Activated T-cell treated with anti-CD3 and anti-CD28 coated beads, Interleukin-2, amount 50 U/mL, for 72 hours (primary cell): ENCODE results near the gene IQCK. TPM values are rescaled to one million over a fixed set of nuclear protein-coding genes. Genes with fewer than 3 reads are reported as not detected.
"Not testable (repeated sequence)": the region's sequence is repeated elsewhere in the genome, so short reads cannot be mapped to it uniquely, and the experiment has no call there.

Experiments used
- ATAC-seq, 2 donors: fragments of 150-1000 bp; cut with Tn5 transposase; replicated peaks in 1 of 2; 2 replicates each; pipeline ENCODE4 v1.10.0; 2021; ENCODE audit warnings: moderate library complexity in 2 of 2, mild to moderate bottlenecking in 1 of 2
- DNase-seq, 2 donors: peaks; one replicate each; pipeline ENCODE4 v3.0.0; 2021 to 2022; ENCODE audit warnings: mixed read lengths in 1 of 2
- H3K27ac Mint-ChIP-seq: one replicate; pipeline ENCODE4 v1.8.0; 2022; ENCODE audit warnings: mild to moderate bottlenecking, moderate library complexity, mixed read lengths
- H3K27me3 Mint-ChIP-seq: one replicate; pipeline ENCODE4 v1.8.0; 2022; ENCODE audit warnings: low read depth, mixed read lengths
- H3K36me3 Mint-ChIP-seq, 2 donors: one replicate each; pipeline ENCODE4 v1.8.0; 2022; ENCODE audit warnings: mixed read lengths in 2 of 2, mild to moderate bottlenecking in 1 of 2; ENCODE audit not compliant: insufficient read depth in 2 of 2
- H3K4me1 Mint-ChIP-seq: one replicate; pipeline ENCODE4 v1.8.0; 2022; ENCODE audit warnings: low read depth, mixed read lengths
- H3K4me3 Mint-ChIP-seq, 2 donors: one replicate each; pipeline ENCODE4 v1.8.0; 2022; ENCODE audit warnings: mild to moderate bottlenecking in 2 of 2, mixed read lengths in 2 of 2, moderate library complexity in 2 of 2
- H3K9me3 Mint-ChIP-seq, 2 donors: one replicate each; pipeline ENCODE4 v1.8.0; 2022; ENCODE audit warnings: mixed read lengths in 2 of 2
- total RNA-seq, 2 donors: library from RNA; stranded (reverse); gene quantifications; one replicate each; pipeline ENCODE4 v1.2.3, GENCODE V29; 2022

Gene IQCK, protein sequence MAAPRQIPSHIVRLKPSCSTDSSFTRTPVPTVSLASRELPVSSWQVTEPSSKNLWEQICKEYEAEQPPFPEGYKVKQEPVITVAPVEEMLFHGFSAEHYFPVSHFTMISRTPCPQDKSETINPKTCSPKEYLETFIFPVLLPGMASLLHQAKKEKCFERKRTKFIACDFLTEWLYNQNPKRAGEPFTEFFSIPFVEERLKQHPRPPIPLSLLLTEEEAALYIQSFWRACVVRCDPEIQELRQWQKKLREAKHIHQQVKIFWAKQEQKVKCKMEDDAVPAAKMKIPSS
- 1 to 10 TPM; 3.7 to 3.8 TPM for total RNA-seq

DNA sequence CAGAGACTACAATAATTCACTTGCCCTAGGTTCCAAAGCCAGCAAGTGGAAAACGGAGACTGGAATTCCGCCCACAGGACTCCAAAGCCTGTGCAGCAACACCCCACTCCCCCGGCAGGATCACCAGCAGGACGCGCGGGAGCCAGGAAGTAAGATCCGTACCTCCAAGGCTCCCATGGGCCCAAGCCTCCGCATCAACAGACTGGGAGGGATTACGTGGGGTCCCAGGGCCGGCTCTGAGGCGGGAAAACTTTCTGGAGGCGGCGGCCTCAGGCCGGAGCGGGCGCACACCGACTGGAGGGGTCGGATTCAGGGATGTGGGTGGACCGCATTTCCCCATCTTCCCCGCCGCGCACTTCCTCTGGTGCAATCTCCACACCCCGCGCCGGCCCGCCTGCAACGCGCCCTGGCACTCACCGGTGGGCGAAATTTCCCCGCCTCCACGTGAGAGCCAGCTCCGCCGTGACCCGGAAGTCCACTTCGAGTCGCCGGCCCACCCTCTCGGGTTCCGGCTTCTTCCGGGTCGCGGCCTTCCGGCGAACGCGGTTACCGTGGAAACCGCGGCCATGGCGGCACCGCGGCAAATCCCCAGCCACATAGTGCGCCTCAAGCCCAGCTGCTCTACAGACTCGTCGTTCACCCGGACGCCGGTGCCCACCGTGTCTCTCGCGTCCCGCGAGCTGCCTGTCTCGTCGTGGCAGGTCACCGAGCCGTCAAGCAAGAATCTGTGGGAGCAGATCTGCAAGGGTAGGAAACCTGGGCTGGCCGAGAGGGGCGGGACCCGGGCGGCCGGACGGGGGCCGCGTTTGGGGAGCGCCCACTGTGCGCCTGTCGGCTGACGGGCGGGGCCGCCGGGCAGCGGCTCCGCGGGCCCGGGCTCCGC is at the start of gene IQCK, which contains the start of gene KNOP1:
IQCK (plus strand) TSS at position 531 of the 883 bp plus-strand sequence; CDS start at position 567, 36 bp downstream.
KNOP1 (minus strand) TSS at position 487 of the 883 bp plus-strand sequence. CDS start 3,192 bp downstream, outside the sequence.
- peak; percentile 93 to 95 for DNase-seq
- Mint-ChIP-seq H3K4me1 (peaks cover 39% of the 10 kb centered on the region), H3K27me3 (no peaks in the 10 kb centered on the region), H3K9me3 (no peaks in the 10 kb centered on the region), H3K4me3 (peak within 1 kb of the TSS; percentile 92 to 95), H3K27ac (peak within 1 kb of the TSS; percentile 85), H3K36me3 (peaks cover 3 to 7% of the 10 kb centered on the region in 2 donors)
- ATAC-seq: peak; percentile 96

DNA sequence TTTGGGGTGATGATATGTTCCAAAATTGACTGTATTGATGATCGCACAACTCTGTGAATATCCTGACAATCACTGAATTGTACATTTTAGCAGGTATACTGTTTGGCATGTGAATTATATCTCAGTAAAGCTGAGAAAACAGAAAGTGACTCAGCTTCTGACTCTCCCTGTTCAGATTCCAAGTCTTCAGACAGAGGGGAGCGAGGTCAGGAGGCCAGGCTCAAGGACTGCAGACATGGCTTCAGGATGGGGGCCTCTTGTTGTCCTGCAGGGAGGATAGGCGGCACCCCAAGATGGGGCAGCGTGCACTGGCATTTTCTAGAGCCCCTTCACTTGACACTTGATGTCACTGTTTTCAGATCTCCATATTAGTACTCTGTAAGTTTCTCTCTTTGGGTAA is 45.7 kb upstream of the IQCK start:
- no peaks in the 10 kb centered on the region for H3K9me3 Mint-ChIP-seq
- H3K36me3 Mint-ChIP-seq: peaks cover 0 to 8% of the 10 kb centered on the region in 2 donors
- no peaks in the 10 kb centered on the region for H3K4me1 Mint-ChIP-seq
- H3K27ac Mint-ChIP-seq: no peak overlapping the region
- no peak overlapping the region for H3K4me3 Mint-ChIP-seq
- no peak for ATAC-seq
- H3K27me3 Mint-ChIP-seq: no peaks in the 10 kb centered on the region
- DNase-seq: no peak

DNA sequence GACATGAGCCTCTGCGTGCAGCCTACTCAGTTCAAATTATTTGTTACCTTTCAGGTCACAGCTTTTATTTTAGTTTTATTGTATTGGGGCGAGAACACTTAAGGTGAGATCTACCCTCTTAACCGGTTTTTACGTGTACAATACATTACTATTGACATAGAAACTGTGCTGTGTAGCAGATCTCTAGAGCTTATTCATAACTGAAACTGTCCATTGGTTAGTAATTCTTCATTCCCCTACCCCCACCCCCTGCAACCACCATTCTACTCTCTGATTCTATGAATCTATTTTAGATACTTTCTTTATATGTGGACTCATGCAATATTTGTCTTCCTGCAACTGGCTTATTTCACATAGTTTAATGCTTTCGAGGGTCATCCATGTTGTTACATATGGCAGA is 43.6 kb upstream of the IQCK start:
- ATAC-seq: no peak
- DNase-seq: no peak
- no peaks in the 10 kb centered on the region for H3K27me3 Mint-ChIP-seq
- peaks cover 0 to 7% of the 10 kb centered on the region in 2 donors for H3K36me3 Mint-ChIP-seq
- no peaks in the 10 kb centered on the region for H3K9me3 Mint-ChIP-seq
- H3K4me1 Mint-ChIP-seq: no peaks in the 10 kb centered on the region
- H3K4me3 Mint-ChIP-seq: no peak overlapping the region
- no peak overlapping the region for H3K27ac Mint-ChIP-seq

DNA sequence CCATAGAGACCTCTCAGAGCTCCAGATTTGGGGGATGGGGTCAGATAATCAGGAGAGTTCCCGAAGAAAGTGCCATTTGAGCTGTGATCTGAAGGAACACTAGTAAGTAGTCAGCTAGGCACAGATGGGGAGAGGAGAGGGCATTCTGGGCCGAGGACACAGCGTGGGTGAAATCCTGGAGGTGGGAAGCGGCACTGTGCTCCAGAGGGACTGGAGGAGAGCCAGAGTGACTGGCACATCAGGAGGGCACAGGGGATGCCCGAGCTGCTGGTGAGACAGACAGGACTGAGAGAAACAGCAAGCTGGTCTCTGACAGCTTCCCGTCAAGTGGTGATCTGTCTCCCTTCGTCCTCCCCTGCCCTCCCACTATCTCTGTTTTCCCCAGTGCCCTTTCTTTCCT is 40.7 kb upstream of the IQCK start:
- Mint-ChIP-seq H3K27me3 (no peaks in the 10 kb centered on the region), H3K27ac (no peak overlapping the region), H3K36me3 (peaks cover 0 to 7% of the 10 kb centered on the region in 2 donors), H3K4me1 (no peaks in the 10 kb centered on the region), H3K9me3 (no peaks in the 10 kb centered on the region), H3K4me3 (no peak overlapping the region)
- DNase-seq: no peak
- no peak for ATAC-seq

DNA sequence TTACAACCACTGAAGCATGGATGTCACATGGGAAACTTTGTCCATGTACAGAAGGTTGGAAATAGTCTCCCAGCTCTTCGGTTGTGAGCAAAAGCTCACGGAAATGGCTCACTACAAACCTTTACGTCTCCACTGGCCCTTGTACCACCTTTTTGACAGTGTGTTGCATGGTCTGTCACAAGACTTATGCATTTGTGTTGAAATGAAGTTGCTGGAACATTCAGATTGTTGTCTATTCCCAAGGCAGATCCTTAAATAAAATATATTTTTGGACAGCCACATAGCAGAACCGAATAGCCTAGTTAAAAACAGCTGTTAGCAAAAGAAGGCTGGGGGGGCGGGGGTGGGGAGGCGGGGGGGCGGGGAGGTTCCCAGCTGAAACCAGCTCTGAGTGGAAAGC is 39.3 kb upstream of the IQCK start:
- DNase-seq (no peak), ATAC-seq (no peak)
- Mint-ChIP-seq H3K27ac (no peak overlapping the region), H3K4me3 (no peak overlapping the region), H3K9me3 (peaks cover 0 to 3% of the 10 kb centered on the region in 2 donors), H3K4me1 (no peaks in the 10 kb centered on the region), H3K27me3 (no peaks in the 10 kb centered on the region), H3K36me3 (peaks cover 7 to 14% of the 10 kb centered on the region in 2 donors)

DNA sequence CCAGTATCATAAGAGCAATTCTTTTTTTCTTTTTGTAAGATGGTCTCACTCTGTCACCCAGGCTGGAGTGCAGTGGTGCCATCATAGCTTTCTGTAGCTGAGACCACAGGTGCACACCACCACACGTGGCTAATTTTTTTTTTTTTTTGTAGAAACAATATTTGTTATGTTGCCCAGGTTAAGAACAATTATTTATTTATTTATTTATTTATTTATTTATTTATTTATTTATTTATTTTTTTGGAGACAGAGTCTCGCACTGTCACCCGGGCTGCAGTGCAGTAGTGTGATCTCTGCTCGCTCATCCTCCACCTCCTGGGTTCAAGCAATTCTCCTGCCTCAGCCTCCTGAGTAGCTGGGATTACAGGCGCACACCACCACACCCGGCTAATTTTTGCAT is 38.8 kb upstream of the IQCK start:
- H3K27ac Mint-ChIP-seq, H3K27me3 Mint-ChIP-seq, ATAC-seq, H3K9me3 Mint-ChIP-seq, H3K4me1 Mint-ChIP-seq, DNase-seq, H3K4me3 Mint-ChIP-seq: not testable (repeated sequence)
- peaks cover 7 to 15% of the 10 kb centered on the region in 2 donors for H3K36me3 Mint-ChIP-seq

DNA sequence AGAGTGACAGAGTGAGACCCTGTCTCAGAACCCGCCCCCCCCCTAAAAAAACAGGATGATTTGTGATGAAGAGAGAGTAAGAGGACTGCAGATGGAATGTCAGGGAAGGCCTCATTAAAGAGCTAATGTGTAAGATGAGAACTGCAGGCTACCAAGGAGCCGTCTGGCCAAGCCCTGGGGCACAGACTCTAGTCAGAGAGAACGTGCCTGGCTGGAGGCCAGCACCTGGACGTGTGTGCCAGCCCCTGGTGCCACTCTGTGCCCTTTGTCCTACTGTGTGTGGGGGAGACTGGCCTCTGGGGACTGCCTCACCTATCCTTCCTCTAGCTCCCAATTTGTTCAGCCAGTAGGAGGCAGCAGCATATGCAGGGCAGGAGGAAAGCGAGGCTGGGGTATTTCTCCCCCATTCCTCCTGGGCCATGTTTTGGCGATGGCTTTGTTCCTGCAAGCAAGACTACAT is 37.2 kb upstream of the IQCK start:
- peaks cover 0 to 6% of the 10 kb centered on the region in 2 donors for H3K9me3 Mint-ChIP-seq
- ATAC-seq (no peak), DNase-seq (no peak)
- H3K27ac Mint-ChIP-seq: no peak overlapping the region
- H3K4me3 Mint-ChIP-seq: no peak overlapping the region
- H3K36me3 Mint-ChIP-seq: peaks cover 12 to 20% of the 10 kb centered on the region in 2 donors
- H3K27me3 Mint-ChIP-seq: no peaks in the 10 kb centered on the region
- no peaks in the 10 kb centered on the region for H3K4me1 Mint-ChIP-seq

DNA sequence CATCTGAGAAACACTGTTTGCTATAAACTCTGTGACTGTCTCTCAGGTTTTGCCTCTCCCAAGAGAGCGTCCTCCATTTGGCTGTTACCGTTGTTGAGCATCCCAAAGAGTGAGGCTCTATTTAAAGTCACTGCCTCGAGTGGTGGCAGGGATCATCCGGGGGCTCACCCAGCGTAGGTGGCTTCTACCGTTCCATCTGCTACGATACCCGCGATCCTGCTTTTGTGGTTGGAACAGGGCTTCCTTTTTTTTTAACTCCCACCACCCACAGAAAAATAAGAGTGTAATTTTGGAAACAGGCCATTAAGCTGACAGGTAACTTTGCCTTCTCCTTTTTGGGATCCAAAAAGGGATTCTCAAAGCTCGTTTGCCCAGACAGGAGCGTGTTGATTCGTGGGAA is 36.4 kb upstream of the IQCK start:
- peaks cover 12 to 20% of the 10 kb centered on the region in 2 donors for H3K36me3 Mint-ChIP-seq
- H3K4me3 Mint-ChIP-seq: no peak overlapping the region
- ATAC-seq (no peak), DNase-seq (no peak)
- no peaks in the 10 kb centered on the region for H3K4me1 Mint-ChIP-seq
- no peak overlapping the region for H3K27ac Mint-ChIP-seq
- H3K9me3 Mint-ChIP-seq: peaks cover 0 to 6% of the 10 kb centered on the region in 2 donors
- no peaks in the 10 kb centered on the region for H3K27me3 Mint-ChIP-seq

DNA sequence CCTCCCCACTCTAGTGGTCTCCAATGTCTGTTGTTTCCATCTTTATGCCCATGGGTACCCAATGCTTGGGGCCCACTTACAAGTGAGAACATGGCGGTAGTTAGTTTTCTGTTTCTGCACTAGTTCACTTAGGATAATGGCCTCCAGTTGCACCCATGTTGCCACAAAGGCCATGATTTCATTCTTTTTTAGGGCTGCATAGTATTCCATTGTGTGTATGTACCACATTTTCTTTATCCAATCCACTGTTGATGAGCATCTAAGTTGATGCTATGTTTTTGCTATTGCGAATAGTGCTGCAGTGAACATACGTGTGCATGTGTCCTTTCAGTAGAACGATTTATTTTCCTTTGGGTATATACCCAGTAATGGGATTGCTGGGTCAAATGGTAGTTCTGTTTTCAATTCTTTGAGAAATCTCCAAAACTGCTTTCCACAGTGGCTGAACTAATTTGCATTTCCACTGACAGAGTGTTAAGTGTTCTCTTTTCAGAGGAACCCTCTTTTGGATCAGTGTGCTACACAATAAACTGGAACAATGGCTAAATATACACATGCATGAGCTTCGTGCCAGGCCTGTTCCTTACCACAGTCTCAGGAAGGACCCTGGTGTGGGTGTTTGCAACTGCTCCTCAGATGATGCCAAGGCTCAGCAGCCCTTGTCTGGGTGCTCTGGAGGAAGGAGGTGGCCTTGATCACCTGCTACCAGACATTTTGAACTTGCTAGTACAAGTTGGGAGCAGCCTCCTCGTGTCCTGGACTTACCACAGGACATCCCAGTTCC is 34.4 kb upstream of the IQCK start:
- Mint-ChIP-seq H3K9me3 (peaks cover 0 to 6% of the 10 kb centered on the region in 2 donors), H3K4me3 (no peak overlapping the region), H3K4me1 (no peaks in the 10 kb centered on the region), H3K36me3 (peaks cover 12 to 20% of the 10 kb centered on the region in 2 donors), H3K27me3 (no peaks in the 10 kb centered on the region), H3K27ac (no peak overlapping the region)
- ATAC-seq (no peak), DNase-seq (no peak)

DNA sequence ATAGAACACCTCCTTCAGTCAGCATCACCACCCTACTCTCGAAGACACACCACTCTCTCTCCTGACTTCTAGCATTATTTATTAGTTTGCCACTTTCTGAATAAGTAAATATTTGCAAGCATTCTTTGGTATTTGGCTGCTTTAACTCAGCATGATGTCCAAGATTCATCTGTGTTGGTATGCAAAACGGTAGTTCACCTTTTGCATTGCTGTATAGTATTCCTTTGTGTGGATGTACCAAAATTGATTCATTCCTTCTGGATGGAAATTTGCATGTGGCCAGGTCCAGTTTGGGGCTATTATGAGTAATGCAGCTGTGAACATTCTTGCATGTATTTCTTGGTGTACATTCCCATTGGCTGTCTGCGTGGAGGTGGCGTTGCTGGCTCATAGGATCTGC is 32.9 kb upstream of the IQCK start:
- ATAC-seq (no peak), DNase-seq (no peak)
- Mint-ChIP-seq H3K9me3 (peaks cover 0 to 6% of the 10 kb centered on the region in 2 donors), H3K4me1 (peaks cover 10% of the 10 kb centered on the region), H3K36me3 (peaks cover 12 to 20% of the 10 kb centered on the region in 2 donors), H3K27ac (no peak overlapping the region), H3K4me3 (no peak overlapping the region), H3K27me3 (no peaks in the 10 kb centered on the region)

DNA sequence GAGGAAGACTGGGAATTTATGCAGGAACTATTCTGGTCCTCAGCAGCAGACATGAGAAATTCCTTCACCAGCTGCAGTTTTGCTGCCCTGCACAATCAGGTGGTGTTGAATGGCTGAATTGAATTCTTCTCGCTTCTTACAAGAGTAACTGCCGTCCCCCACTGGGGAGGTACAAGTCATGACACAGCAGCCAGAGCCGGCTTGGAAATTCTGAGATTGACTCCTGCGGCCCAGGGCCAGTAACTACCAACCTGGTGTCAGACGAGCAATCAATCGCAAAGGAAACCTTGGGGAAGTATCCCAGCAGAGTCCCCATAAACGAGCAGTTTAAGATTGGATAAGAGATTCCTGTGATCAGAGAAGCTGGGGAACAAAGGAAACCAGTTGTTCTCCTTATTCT is 30.8 kb upstream of the IQCK start:
- H3K4me3 Mint-ChIP-seq: no peak overlapping the region
- no peak for DNase-seq
- peaks cover 0 to 6% of the 10 kb centered on the region in 2 donors for H3K9me3 Mint-ChIP-seq
- ATAC-seq: no peak
- no peak overlapping the region for H3K27ac Mint-ChIP-seq
- H3K27me3 Mint-ChIP-seq: no peaks in the 10 kb centered on the region
- peaks cover 19% of the 10 kb centered on the region for H3K4me1 Mint-ChIP-seq
- peaks cover 12 to 22% of the 10 kb centered on the region in 2 donors for H3K36me3 Mint-ChIP-seq

DNA sequence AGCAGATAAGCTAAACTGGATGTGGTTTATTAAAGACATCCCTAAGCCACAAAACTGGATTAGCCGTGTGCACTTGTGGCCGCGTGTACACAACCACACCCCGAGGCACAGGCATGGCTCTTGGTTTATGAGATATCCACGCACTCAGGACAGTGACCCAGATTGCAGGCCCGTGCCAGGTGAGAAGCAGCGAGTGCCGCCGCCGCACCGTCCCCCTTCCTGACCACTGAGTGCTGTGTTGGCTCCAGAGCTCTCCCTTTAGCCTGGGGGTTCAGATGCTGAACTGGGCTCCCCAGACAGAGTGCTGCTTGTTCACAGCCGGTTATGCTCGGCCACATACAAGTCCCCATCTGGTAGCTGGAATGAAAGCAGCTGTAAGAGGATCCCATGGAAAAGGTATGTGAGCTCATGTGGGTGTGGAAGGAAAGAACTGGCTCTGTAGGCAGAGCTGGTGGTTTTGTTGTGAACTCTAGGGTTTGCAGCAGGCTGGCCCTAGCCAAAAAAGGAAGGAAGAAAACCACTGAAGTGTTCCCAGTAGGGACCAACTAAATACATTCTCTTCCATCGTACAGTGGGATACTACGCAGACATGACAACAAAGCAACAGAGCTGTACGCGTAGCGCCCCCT is 29.6 kb upstream of the IQCK start:
- Mint-ChIP-seq H3K4me1 (peaks cover 19% of the 10 kb centered on the region), H3K27me3 (no peaks in the 10 kb centered on the region), H3K4me3 (no peak overlapping the region), H3K36me3 (peaks cover 8 to 19% of the 10 kb centered on the region in 2 donors), H3K9me3 (peaks cover 0 to 3% of the 10 kb centered on the region in 2 donors), H3K27ac (peak overlapping the region; percentile 60)
- DNase-seq: no peak
- no peak for ATAC-seq
